DND-41 (cell line): ENCODE data around the gene TTC39A.

Experiments
- EZH2 ChIP-seq: IDR thresholded peaks from 3 replicates; pipeline ENCODE4 v1.6.1; 2012; ENCODE audit warnings: borderline replicate concordance, low read depth, mild to moderate bottlenecking, moderate library complexity, low read length, inconsistent platforms; ENCODE audit not compliant: severe bottlenecking
- TF ChIP-seq, protein P1 (sequence below): IDR thresholded peaks from 2 replicates; pipeline ENCODE4 v1.5.1; 2012; ENCODE audit warnings: borderline replicate concordance, low read length, moderate library complexity, mild to moderate bottlenecking; ENCODE audit not compliant: poor library complexity, severe bottlenecking; ENCODE audit errors: extremely low read depth

GRCh38 chr1:51369171-51369570 is 38.8 kb upstream of the TTC39A start:
- TF ChIP-seq, protein P1, sequence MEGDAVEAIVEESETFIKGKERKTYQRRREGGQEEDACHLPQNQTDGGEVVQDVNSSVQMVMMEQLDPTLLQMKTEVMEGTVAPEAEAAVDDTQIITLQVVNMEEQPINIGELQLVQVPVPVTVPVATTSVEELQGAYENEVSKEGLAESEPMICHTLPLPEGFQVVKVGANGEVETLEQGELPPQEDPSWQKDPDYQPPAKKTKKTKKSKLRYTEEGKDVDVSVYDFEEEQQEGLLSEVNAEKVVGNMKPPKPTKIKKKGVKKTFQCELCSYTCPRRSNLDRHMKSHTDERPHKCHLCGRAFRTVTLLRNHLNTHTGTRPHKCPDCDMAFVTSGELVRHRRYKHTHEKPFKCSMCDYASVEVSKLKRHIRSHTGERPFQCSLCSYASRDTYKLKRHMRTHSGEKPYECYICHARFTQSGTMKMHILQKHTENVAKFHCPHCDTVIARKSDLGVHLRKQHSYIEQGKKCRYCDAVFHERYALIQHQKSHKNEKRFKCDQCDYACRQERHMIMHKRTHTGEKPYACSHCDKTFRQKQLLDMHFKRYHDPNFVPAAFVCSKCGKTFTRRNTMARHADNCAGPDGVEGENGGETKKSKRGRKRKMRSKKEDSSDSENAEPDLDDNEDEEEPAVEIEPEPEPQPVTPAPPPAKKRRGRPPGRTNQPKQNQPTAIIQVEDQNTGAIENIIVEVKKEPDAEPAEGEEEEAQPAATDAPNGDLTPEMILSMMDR = no peak
- no peak for TF ChIP-seq EZH2
